Activated naive CD4-positive, alpha-beta T cell treated with anti-CD3 and anti-CD28 coated beads, Interleukin-2, amount 10 ng/mL, durations not matched to agents 7 days and 5 days (primary cell): ENCODE results near the gene TTF2.

ENCODE experiments used
- CTCF ChIA-PET: fragments of 350-600 bp; sonication (Branson Sonifier 250); formaldehyde crosslinking; loops from one replicate; lab custom pipeline; 2021; ENCODE audit warnings: antibody characterized with exemption; lab: Charles Lee
- DNase-seq: peaks from one replicate; pipeline ENCODE4 v3.0.0-alpha.2; 2020
- H3K27ac Mint-ChIP-seq: one replicate; pipeline ENCODE4 v1.8.0; 2021; ENCODE audit warnings: mild to moderate bottlenecking, moderate library complexity, mixed read lengths
- H3K27me3 Mint-ChIP-seq: one replicate; pipeline ENCODE4 v1.8.0; 2021; ENCODE audit warnings: mild to moderate bottlenecking, mixed read lengths
- H3K36me3 Mint-ChIP-seq: one replicate; pipeline ENCODE4 v1.8.0; 2021; ENCODE audit warnings: mixed read lengths
- H3K4me1 Mint-ChIP-seq: one replicate; pipeline ENCODE4 v1.8.0; 2021; ENCODE audit warnings: mixed read lengths
- H3K4me3 Mint-ChIP-seq: one replicate; pipeline ENCODE4 v1.8.0; 2021; ENCODE audit warnings: mild to moderate bottlenecking, moderate library complexity, mixed read lengths
- H3K9me3 Mint-ChIP-seq: one replicate; pipeline ENCODE4 v1.8.0; 2021; ENCODE audit warnings: mixed read lengths

The TTF2 gene

GRCh38 chr1:117123274-117123673 is 63.1 kb downstream of the TTF2 start:
- Mint-ChIP-seq H3K27ac (no peak overlapping the region), H3K4me3 (no peak overlapping the region), H3K36me3 (no peaks in the 10 kb centered on the region), H3K9me3 (no peaks in the 10 kb centered on the region), H3K27me3 (peaks cover 35% of the 10 kb centered on the region), H3K4me1 (peaks cover 5% of the 10 kb centered on the region)
- CTCF ChIA-PET = interaction anchor here (1.5 to 1.7 kb wide), 2 partner anchors 9 to 56 kb away, joined by 5 to 8 read pairs; no protein-coding TSS in a partner anchor
- no peak for DNase-seq

- CTCF ChIA-PET = interaction anchor here (0.7 to 1.2 kb wide), 2 partner anchors 547 to 639 kb away, joined by 3 read pairs; no protein-coding TSS in a partner anchor
- DNase-seq = no peak
- Mint-ChIP-seq H3K27ac (no peak overlapping the region), H3K9me3 (no peaks in the 10 kb centered on the region), H3K4me3 (no peak overlapping the region), H3K4me1 (peaks cover 5% of the 10 kb centered on the region), H3K27me3 (peaks cover 35% of the 10 kb centered on the region), H3K36me3 (no peaks in the 10 kb centered on the region)
Measured at GRCh38 chr1:117124661-117125060, 64.5 kb downstream of the TTF2 start.

DNA sequence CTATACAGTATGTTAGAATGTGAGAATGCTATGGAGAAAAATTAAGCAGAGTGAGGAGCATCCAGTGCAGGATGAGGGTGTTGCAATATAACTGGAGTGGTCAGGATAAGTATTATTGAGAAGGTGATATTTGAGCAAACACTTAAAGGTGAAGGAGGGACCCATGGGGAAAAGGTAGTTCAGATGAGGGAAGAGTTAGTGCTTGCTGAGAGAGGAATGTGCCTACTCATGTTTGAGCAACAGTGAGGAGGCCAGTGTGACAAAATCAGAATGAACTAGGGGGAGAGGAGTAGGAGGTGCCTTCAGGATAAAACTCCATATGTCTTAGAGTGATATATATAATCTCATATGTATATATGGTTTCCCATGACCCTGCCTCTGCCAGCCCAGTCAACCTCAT is 67.7 kb downstream of the TTF2 start:
- H3K27ac Mint-ChIP-seq = no peak overlapping the region
- no peak for DNase-seq
- H3K4me1 Mint-ChIP-seq = peaks cover 3% of the 10 kb centered on the region
- H3K4me3 Mint-ChIP-seq = no peak overlapping the region
- no peaks in the 10 kb centered on the region for H3K36me3 Mint-ChIP-seq
- peaks cover 15% of the 10 kb centered on the region for H3K27me3 Mint-ChIP-seq
- CTCF ChIA-PET = interaction anchor here (0.9 to 3.1 kb wide), 12 partner anchors 8 to 555 kb away, joined by 3 to 36 read pairs (median 8); partner anchors contain the start of gene TTF2
- no peaks in the 10 kb centered on the region for H3K9me3 Mint-ChIP-seq

DNA sequence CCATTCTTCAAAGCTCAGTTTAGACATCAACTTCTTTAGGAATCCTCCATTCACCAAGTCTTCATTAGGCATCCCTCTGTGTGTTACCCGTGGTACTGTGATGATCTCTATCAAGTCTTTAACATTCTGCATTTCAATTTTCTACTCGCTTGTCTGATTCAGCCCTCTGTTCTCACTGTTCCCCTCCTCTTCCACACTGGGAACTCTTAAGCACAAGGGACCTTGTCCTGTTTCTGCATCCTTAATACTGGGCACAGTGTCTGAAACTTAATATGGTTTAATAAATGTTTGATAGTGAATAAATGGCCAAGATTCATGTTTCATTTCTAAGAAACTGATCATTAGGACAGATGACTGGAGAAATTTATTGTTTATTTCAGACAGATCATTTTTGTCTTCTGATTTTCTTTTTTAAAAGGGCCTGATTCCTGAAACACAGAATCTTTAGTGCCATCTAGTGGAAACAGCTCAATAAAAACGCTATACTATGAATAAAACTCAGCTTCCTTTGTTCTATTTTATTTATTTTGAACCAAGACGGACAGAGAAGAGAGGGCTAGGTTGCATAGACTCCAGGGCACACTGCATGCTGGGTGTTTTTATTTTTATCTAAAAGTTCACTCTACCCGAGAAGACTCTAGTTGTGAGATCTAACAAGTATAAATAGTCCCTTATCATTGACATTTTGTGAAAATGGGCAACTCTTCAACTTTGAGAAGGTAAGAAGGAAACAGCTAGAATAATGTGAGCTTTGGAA is 68.4 kb downstream of the TTF2 start:
- CTCF ChIA-PET = interaction anchor here (0.5 to 3.1 kb wide), 19 partner anchors 9 to 989 kb away, joined by 3 to 36 read pairs (median 5); partner anchors contain the start of gene TTF2

DNA sequence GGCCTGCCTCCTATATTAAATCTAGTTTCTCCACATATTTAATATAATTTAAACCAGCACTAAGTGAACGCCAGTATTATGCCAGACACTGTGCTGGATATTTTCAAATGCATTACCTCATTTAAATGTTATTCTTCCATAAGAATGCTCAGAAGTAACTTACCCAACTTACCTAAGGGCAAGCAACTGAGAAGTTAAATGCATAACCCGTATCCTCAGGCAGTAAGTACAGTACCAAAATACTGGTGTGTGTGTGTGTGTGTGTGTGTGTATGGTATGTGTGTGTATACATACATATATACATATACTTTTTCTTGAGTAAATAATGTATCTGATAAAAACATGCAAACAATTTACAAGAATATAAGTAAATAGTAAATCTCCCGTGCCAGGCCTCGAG is 70.4 kb downstream of the TTF2 start:
- DNase-seq = no peak
- peaks cover 31% of the 10 kb centered on the region for H3K27me3 Mint-ChIP-seq
- no peaks in the 10 kb centered on the region for H3K36me3 Mint-ChIP-seq
- H3K4me1 Mint-ChIP-seq = no peaks in the 10 kb centered on the region
- no peaks in the 10 kb centered on the region for H3K9me3 Mint-ChIP-seq
- no peak overlapping the region for H3K27ac Mint-ChIP-seq
- CTCF ChIA-PET = no interaction called here
- H3K4me3 Mint-ChIP-seq = no peak overlapping the region

More for the DNA sequence above, 68.4 kb downstream of the TTF2 start:
- Mint-ChIP-seq H3K9me3 (no peaks in the 10 kb centered on the region), H3K4me1 (no peaks in the 10 kb centered on the region), H3K27me3 (peaks cover 17% of the 10 kb centered on the region), H3K4me3 (no peak overlapping the region), H3K36me3 (no peaks in the 10 kb centered on the region), H3K27ac (no peak overlapping the region)
- DNase-seq = no peak

- H3K27ac Mint-ChIP-seq = no peak overlapping the region
- no peak overlapping the region for H3K4me3 Mint-ChIP-seq
- H3K9me3 Mint-ChIP-seq = no peaks in the 10 kb centered on the region
- H3K4me1 Mint-ChIP-seq = no peaks in the 10 kb centered on the region
- peaks cover 20% of the 10 kb centered on the region for H3K27me3 Mint-ChIP-seq
- DNase-seq = no peak
- no peaks in the 10 kb centered on the region for H3K36me3 Mint-ChIP-seq
- CTCF ChIA-PET = no interaction called here
Measured at GRCh38 chr1:117135329-117135728, 75.2 kb downstream of the TTF2 start.

GRCh38 chr1:117136749-117137148 is 76.6 kb downstream of the TTF2 start:
- DNase-seq = no peak
- Mint-ChIP-seq H3K27me3 (peaks cover 20% of the 10 kb centered on the region), H3K36me3 (no peaks in the 10 kb centered on the region), H3K4me1 (no peaks in the 10 kb centered on the region), H3K27ac (no peak overlapping the region), H3K9me3 (no peaks in the 10 kb centered on the region), H3K4me3 (no peak overlapping the region)
- CTCF ChIA-PET = interaction anchor here (2.0 kb wide), 1 partner anchor 8 kb away, joined by 8 read pairs; no protein-coding TSS in a partner anchor

DNA sequence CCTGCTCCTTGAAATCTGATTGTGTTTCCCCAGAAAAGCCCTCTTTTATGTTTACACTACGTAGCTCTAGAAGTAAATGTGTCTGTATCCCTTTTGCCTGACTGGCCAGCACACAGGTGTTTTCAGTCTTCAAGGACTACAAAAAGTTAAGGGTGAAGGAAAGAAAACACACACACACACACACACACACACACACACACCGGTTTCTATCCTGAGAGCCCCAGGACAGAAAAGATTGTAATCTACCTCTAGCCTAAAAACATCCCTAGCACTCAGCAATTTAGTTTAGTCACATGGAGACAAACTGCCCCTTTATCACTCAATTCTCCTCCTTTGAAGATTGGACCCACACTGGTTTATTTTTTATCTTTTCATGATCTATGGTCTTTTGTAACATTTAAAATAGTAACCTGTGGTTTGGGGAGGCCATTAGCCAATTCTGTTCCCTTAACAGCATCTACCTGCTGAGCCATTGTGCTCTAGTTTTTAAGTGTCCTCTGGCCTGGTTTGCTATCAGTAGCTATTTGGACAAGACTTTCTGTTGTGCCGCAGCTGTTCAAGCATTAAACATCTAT is 77.2 kb downstream of the TTF2 start:
- H3K36me3 Mint-ChIP-seq = no peaks in the 10 kb centered on the region
- H3K27ac Mint-ChIP-seq = no peak overlapping the region
- H3K4me1 Mint-ChIP-seq = no peaks in the 10 kb centered on the region
- H3K9me3 Mint-ChIP-seq = no peaks in the 10 kb centered on the region
- no peak for DNase-seq
- H3K27me3 Mint-ChIP-seq = peaks cover 18% of the 10 kb centered on the region
- no peak overlapping the region for H3K4me3 Mint-ChIP-seq
- CTCF ChIA-PET = interaction anchor here (2.0 kb wide), 1 partner anchor 9 kb away, joined by 8 read pairs; no protein-coding TSS in a partner anchor

DNA sequence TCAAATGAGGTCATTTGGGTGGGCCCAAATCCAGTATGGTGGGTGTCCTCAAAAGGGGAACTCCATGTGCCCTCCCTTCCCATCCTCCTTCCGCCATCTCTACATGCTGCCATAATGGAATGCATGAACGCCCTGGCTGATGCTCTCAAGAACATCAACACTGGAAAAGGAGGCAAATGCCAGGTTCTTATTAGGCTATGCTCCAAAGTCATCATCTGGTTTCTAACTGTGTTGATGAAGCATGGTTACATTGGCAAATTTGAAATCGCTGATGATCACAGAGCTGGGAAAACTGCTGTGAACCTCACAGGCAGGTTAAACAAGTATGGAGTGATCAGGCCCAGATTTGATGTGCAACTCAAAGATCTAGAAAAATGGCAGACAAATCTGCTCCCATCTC is 78.0 kb downstream of the TTF2 start:
- Mint-ChIP-seq H3K27me3 (peaks cover 17% of the 10 kb centered on the region), H3K4me1 (no peaks in the 10 kb centered on the region), H3K36me3 (no peaks in the 10 kb centered on the region), H3K4me3 (no peak overlapping the region), H3K27ac (no peak overlapping the region), H3K9me3 (no peaks in the 10 kb centered on the region)
- DNase-seq = no peak
- CTCF ChIA-PET = interaction anchor here (2.0 kb wide), 1 partner anchor 9 kb away, joined by 8 read pairs; no protein-coding TSS in a partner anchor

- Mint-ChIP-seq H3K27me3 (peaks cover 14% of the 10 kb centered on the region), H3K4me3 (no peak overlapping the region), H3K9me3 (no peaks in the 10 kb centered on the region), H3K27ac (no peak overlapping the region), H3K4me1 (no peaks in the 10 kb centered on the region), H3K36me3 (no peaks in the 10 kb centered on the region)
- CTCF ChIA-PET = interaction anchor here (2.0 kb wide), 1 partner anchor 10 kb away, joined by 8 read pairs; no protein-coding TSS in a partner anchor
- no peak for DNase-seq
Measured at GRCh38 chr1:117138561-117138960, 78.4 kb downstream of the TTF2 start.

- no peak for DNase-seq
- H3K4me3 Mint-ChIP-seq = no peak overlapping the region
- H3K36me3 Mint-ChIP-seq = no peaks in the 10 kb centered on the region
- H3K4me1 Mint-ChIP-seq = no peaks in the 10 kb centered on the region
- H3K27me3 Mint-ChIP-seq = peaks cover 6% of the 10 kb centered on the region
- no peak overlapping the region for H3K27ac Mint-ChIP-seq
- CTCF ChIA-PET = no interaction called here
- no peaks in the 10 kb centered on the region for H3K9me3 Mint-ChIP-seq
Measured at GRCh38 chr1:117142200-117142599, 82.1 kb downstream of the TTF2 start.

- no peak for DNase-seq
- Mint-ChIP-seq H3K27ac (no peak overlapping the region), H3K36me3 (no peaks in the 10 kb centered on the region), H3K9me3 (no peaks in the 10 kb centered on the region), H3K4me1 (no peaks in the 10 kb centered on the region), H3K4me3 (no peak overlapping the region), H3K27me3 (peaks cover 6% of the 10 kb centered on the region)
- CTCF ChIA-PET = no interaction called here
Measured at GRCh38 chr1:117143172-117143571, 83.0 kb downstream of the TTF2 start.

DNA sequence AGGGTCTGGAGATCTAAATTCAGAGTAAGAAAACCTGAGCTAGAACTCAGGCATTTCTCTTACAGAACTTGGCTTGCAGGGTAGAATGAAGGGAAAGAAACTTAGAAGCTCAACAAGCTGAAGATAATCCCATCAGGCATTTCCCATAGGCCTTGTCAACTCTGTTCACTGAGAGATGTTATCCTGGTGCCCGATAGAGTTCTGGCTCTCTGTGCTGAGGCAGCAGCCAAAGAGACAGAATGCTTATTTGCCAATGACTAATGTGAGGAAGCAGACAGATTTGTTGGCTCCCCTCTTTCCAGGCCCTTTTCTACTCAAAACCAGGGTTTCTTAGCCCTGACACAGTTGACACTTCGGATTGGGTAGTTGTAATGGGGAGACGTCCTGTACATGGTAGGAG is 83.7 kb downstream of the TTF2 start:
- no peaks in the 10 kb centered on the region for H3K4me1 Mint-ChIP-seq
- CTCF ChIA-PET = no interaction called here
- peaks cover 6% of the 10 kb centered on the region for H3K27me3 Mint-ChIP-seq
- no peak overlapping the region for H3K27ac Mint-ChIP-seq
- no peak overlapping the region for H3K4me3 Mint-ChIP-seq
- no peaks in the 10 kb centered on the region for H3K36me3 Mint-ChIP-seq
- no peak for DNase-seq
- H3K9me3 Mint-ChIP-seq = no peaks in the 10 kb centered on the region

GRCh38 chr1:117146072-117146471 is 85.9 kb downstream of the TTF2 start:
- no peak overlapping the region for H3K4me3 Mint-ChIP-seq
- CTCF ChIA-PET = no interaction called here
- no peaks in the 10 kb centered on the region for H3K9me3 Mint-ChIP-seq
- no peaks in the 10 kb centered on the region for H3K36me3 Mint-ChIP-seq
- H3K27me3 Mint-ChIP-seq = peaks cover 10% of the 10 kb centered on the region
- no peaks in the 10 kb centered on the region for H3K4me1 Mint-ChIP-seq
- no peak for DNase-seq
- H3K27ac Mint-ChIP-seq = no peak overlapping the region
